Endothelial cell of umbilical vein (primary cell): ENCODE results near the gene KCP.

ENCODE experiments used
- EZH2 ChIP-seq: IDR thresholded peaks from 2 replicates; pipeline ENCODE4 v1.6.1; 2012; ENCODE audit warnings: borderline replicate concordance, low read depth, mild to moderate bottlenecking, moderate library complexity, low read length, inconsistent platforms; ENCODE audit not compliant: severe bottlenecking
- JUN ChIP-seq: IDR thresholded peaks from 2 replicates; pipeline ENCODE4 v1.6.1; 2011; ENCODE audit warnings: borderline replicate concordance, low read depth; ENCODE audit not compliant: insufficient read length, insufficient read depth
- MAX ChIP-seq: IDR thresholded peaks from 2 replicates; pipeline ENCODE4 v1.6.1; 2011; ENCODE audit not compliant: insufficient read depth, insufficient read length
- MYC ChIP-seq: IDR thresholded peaks from one replicate; pipeline ENCODE4 v1.6.1; 2011; ENCODE audit warnings: mild to moderate bottlenecking, low read depth, low read length
- POLR2A ChIP-seq: IDR thresholded peaks from 2 replicates; pipeline ENCODE4 v1.6.1; 2012; ENCODE audit warnings: low read depth, mild to moderate bottlenecking, control low read depth, low read length
- POLR2AphosphoS5 ChIP-seq: IDR thresholded peaks from 2 replicates; pipeline ENCODE4 v1.6.1; 2012; ENCODE audit warnings: low read depth, mild to moderate bottlenecking, control low read depth, low read length, moderate library complexity; ENCODE audit not compliant: insufficient read depth
- TF ChIP-seq, protein P1 (sequence below), 2 donors: IDR thresholded peaks; 1 replicate in 1 of 2; 2 replicates in 1 of 2; pipeline ENCODE4 v1.5.1; 2011; ENCODE audit warnings: low read length in 2 of 2, mild to moderate bottlenecking in 2 of 2, moderate library complexity in 2 of 2, control low read depth in 1 of 2, inconsistent platforms in 1 of 2, low read depth in 1 of 2; ENCODE audit not compliant: insufficient read depth in 1 of 2; ENCODE audit errors: extremely low read depth in 1 of 2

DNA sequence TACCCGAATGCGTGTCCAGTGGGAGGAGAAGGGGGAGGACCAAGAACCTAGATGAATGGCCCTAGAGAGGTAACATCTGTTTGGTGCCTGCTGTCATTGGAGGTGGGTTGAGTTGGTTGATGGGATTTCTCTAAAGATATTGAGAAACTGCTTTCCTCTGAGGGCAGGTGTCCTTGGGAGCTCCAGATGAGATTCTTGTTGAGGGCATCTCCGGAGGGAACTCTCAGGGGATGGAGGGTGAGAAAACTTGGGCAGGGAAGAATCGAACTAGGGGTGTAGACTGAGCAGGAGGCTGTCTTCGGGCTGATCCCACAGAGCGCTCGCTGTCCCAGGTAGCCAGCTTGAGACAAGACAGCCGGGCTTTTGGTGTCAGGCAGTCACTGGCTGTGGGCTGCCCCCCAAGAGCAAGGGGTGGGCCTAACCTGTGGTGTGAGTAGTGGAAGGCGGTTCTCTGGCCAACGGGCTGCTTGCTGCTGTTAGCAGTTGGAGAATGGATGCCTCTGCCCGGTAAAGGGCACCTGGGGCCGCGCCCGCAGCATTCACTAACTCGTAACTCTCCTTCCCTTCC is 30.9 kb upstream of the KCP start:
- TF ChIP-seq EZH2: no peak
- no peak for TF ChIP-seq MYC
- TF ChIP-seq POLR2A: no peak
- TF ChIP-seq, protein P1, sequence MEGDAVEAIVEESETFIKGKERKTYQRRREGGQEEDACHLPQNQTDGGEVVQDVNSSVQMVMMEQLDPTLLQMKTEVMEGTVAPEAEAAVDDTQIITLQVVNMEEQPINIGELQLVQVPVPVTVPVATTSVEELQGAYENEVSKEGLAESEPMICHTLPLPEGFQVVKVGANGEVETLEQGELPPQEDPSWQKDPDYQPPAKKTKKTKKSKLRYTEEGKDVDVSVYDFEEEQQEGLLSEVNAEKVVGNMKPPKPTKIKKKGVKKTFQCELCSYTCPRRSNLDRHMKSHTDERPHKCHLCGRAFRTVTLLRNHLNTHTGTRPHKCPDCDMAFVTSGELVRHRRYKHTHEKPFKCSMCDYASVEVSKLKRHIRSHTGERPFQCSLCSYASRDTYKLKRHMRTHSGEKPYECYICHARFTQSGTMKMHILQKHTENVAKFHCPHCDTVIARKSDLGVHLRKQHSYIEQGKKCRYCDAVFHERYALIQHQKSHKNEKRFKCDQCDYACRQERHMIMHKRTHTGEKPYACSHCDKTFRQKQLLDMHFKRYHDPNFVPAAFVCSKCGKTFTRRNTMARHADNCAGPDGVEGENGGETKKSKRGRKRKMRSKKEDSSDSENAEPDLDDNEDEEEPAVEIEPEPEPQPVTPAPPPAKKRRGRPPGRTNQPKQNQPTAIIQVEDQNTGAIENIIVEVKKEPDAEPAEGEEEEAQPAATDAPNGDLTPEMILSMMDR (IDR thresholded peaks at IDR 0.05; ENCODE audit: extremely low read depth in 1 of 2, insufficient read depth in 1 of 2, low read depth in 1 of 2, low read length in 2 of 2): no peak
- no peak for TF ChIP-seq POLR2AphosphoS5
- TF ChIP-seq MAX: no peak
- TF ChIP-seq JUN: no peak
